Glutamatergic neuron (in vitro differentiated cells): ENCODE measurements around the gene SKA3. TPM values are rescaled to one million over a fixed set of nuclear protein-coding genes. Genes with fewer than 3 reads are reported as not detected.
"Not testable (repeated sequence)": the region's sequence is repeated elsewhere in the genome, so short reads cannot be mapped to it uniquely, and the experiment has no call there.

Source experiments
- DNase-seq: peaks from one replicate; pipeline ENCODE4 v3.0.0; 2022
- H3K27ac Mint-ChIP-seq: one replicate; pipeline ENCODE4 v1.8.0; 2020; ENCODE audit warnings: mild to moderate bottlenecking, mixed read lengths, inconsistent platforms; ENCODE audit not compliant: unreplicated experiment
- H3K27me3 Mint-ChIP-seq: one replicate; pipeline ENCODE4 v1.8.0; 2020; ENCODE audit warnings: mild to moderate bottlenecking, moderate library complexity, mixed read lengths, inconsistent platforms; ENCODE audit not compliant: unreplicated experiment
- H3K36me3 Mint-ChIP-seq: one replicate; pipeline ENCODE4 v1.8.0; 2020; ENCODE audit warnings: mild to moderate bottlenecking, mixed read lengths, inconsistent platforms; ENCODE audit not compliant: unreplicated experiment
- H3K4me1 Mint-ChIP-seq: one replicate; pipeline ENCODE4 v1.8.0; 2020; ENCODE audit warnings: mild to moderate bottlenecking, low read depth, mixed read lengths, inconsistent platforms; ENCODE audit not compliant: unreplicated experiment
- H3K4me3 Mint-ChIP-seq: one replicate; pipeline ENCODE4 v1.8.0; 2020; ENCODE audit warnings: mild to moderate bottlenecking, mixed read lengths, inconsistent platforms; ENCODE audit not compliant: unreplicated experiment
- H3K9me3 Mint-ChIP-seq: one replicate; pipeline ENCODE4 v1.8.0; 2020; ENCODE audit warnings: mild to moderate bottlenecking, moderate library complexity, mixed read lengths, inconsistent platforms; ENCODE audit not compliant: unreplicated experiment
- CTCF ChIP-seq: fragments of 200-600 bp; sonication (generic); IDR thresholded peaks from one replicate; pipeline ENCODE4 v1.5.0; 2021; ENCODE audit not compliant: partially characterized antibody, unreplicated experiment
- long read RNA-seq: library from polyadenylated mRNA; unstranded; transcript quantifications from one replicate; pipeline ENCODE4 v2.0.0, GENCODE V29; 2020; ENCODE audit not compliant: unreplicated experiment
- total RNA-seq: library from RNA; stranded (reverse); fragmentation: NEBNext Ultra II Directional; extraction: Animal tissue kit (Norgen Biotek cat#: 25700); gene quantifications from one replicate; pipeline ENCODE4 v1.2.1, GENCODE V29; 2021; ENCODE audit not compliant: unreplicated experiment

Gene SKA3
- 4.6 TPM for total RNA-seq
- long read RNA-seq: 0 reads

GRCh38 chr13:21176215-21176981 is at the start of gene SKA3, which contains the start of gene MRPL57:
TSS of gene SKA3 (minus strand) at chr13:21176552. CDS start at chr13:21176477, 75 bp downstream.
TSS of gene MRPL57 (plus strand) at chr13:21176658. CDS start at chr13:21176917, 259 bp downstream.
- Mint-ChIP-seq H3K27me3 (peaks cover 3% of the 10 kb centered on the region), H3K4me1 (peaks cover 2% of the 10 kb centered on the region), H3K27ac (peak within 1 kb of the TSS; percentile 92), H3K4me3 (peak within 1 kb of the TSS; percentile 96), H3K36me3 (no peaks in the 10 kb centered on the region), H3K9me3 (no peaks in the 10 kb centered on the region)
- peak; percentile 97 for DNase-seq
- TF ChIP-seq CTCF: no peak

GRCh38 chr13:21225082-21225481 is 48.7 kb upstream of the SKA3 start:
- no peak for DNase-seq
- H3K4me1 Mint-ChIP-seq: no peaks in the 10 kb centered on the region
- H3K4me3 Mint-ChIP-seq: no peak overlapping the region
- TF ChIP-seq CTCF: no peak
- no peak overlapping the region for H3K27ac Mint-ChIP-seq
- no peaks in the 10 kb centered on the region for H3K27me3 Mint-ChIP-seq
- H3K9me3 Mint-ChIP-seq: no peaks in the 10 kb centered on the region
- no peaks in the 10 kb centered on the region for H3K36me3 Mint-ChIP-seq

GRCh38 chr13:21221268-21221667 is 44.9 kb upstream of the SKA3 start:
- DNase-seq: no peak
- no peaks in the 10 kb centered on the region for H3K36me3 Mint-ChIP-seq
- H3K27ac Mint-ChIP-seq: no peak overlapping the region
- no peak overlapping the region for H3K4me3 Mint-ChIP-seq
- H3K4me1 Mint-ChIP-seq: no peaks in the 10 kb centered on the region
- no peaks in the 10 kb centered on the region for H3K27me3 Mint-ChIP-seq
- TF ChIP-seq CTCF: no peak
- H3K9me3 Mint-ChIP-seq: no peaks in the 10 kb centered on the region

- H3K4me1 Mint-ChIP-seq, H3K9me3 Mint-ChIP-seq, H3K36me3 Mint-ChIP-seq, H3K27me3 Mint-ChIP-seq, H3K4me3 Mint-ChIP-seq, H3K27ac Mint-ChIP-seq, DNase-seq: not testable (repeated sequence)
These were observed 43.4 kb upstream of the SKA3 start for GRCh38 chr13:21219716-21220115.

GRCh38 chr13:21219036-21219381 is 42.7 kb upstream of the SKA3 start:
- no peak for TF ChIP-seq CTCF
- Mint-ChIP-seq H3K27ac (no peak overlapping the region), H3K36me3 (no peaks in the 10 kb centered on the region), H3K27me3 (peaks cover 1% of the 10 kb centered on the region), H3K4me1 (no peaks in the 10 kb centered on the region), H3K4me3 (no peak overlapping the region), H3K9me3 (no peaks in the 10 kb centered on the region)
- DNase-seq: no peak
